Loucy (cell line): ENCODE results near the gene PLD5.

Source experiments
- H2AFZ ChIP-seq: fragments of 200-600 bp; sonication (generic); 2 replicates; pipeline ENCODE4 v1.6.0; 2016; ENCODE audit warnings: antibody characterized with exemption, mild to moderate bottlenecking, low read length, moderate library complexity
- H3F3A ChIP-seq: fragments of 200-600 bp; 2 replicates; pipeline ENCODE4 v1.6.0; 2016; ENCODE audit warnings: antibody characterized with exemption, low read depth, mild to moderate bottlenecking
- H3K27me3 ChIP-seq: fragments of 200-600 bp; sonication (generic); 2 replicates; pipeline ENCODE4 v1.6.1; 2014; ENCODE audit warnings: low read length, mild to moderate bottlenecking; ENCODE audit not compliant: insufficient read depth, poor library complexity, severe bottlenecking
- H3K36me3 ChIP-seq: fragments of 200-600 bp; sonication (generic); 2 replicates; pipeline ENCODE4 v1.6.1; 2016; ENCODE audit warnings: low read length; ENCODE audit not compliant: insufficient read depth
- H3K4me1 ChIP-seq: fragments of 200-600 bp; sonication (generic); 2 replicates; pipeline ENCODE4 v1.5.1; 2014; ENCODE audit warnings: low read length, mild to moderate bottlenecking; ENCODE audit not compliant: insufficient read depth, poor library complexity, severe bottlenecking
- H3K4me2 ChIP-seq: fragments of 200-600 bp; sonication (generic); 2 replicates; pipeline ENCODE4 v1.6.0; 2014; ENCODE audit warnings: antibody characterized with exemption, low read length, low read depth, mild to moderate bottlenecking; ENCODE audit not compliant: poor library complexity, severe bottlenecking
- H3K4me3 ChIP-seq: fragments of 200-600 bp; sonication (generic); 2 replicates; pipeline ENCODE4 v1.5.1; 2014; ENCODE audit warnings: low read length, mild to moderate bottlenecking, mixed read lengths; ENCODE audit not compliant: poor library complexity, severe bottlenecking
- H3K79me2 ChIP-seq: fragments of 200-600 bp; sonication (generic); 2 replicates; pipeline ENCODE4 v1.6.1; 2014; ENCODE audit warnings: low read length; ENCODE audit not compliant: insufficient read depth
- H3K9ac ChIP-seq: fragments of 200-600 bp; sonication (generic); 2 replicates; pipeline ENCODE4 v1.6.0; 2014; ENCODE audit warnings: mild to moderate bottlenecking, low read depth, low read length, moderate library complexity; ENCODE audit not compliant: poor library complexity, severe bottlenecking
- H3K9me2 ChIP-seq: fragments of 200-600 bp; sonication (generic); replicated peaks from 2 replicates; pipeline ENCODE4 v1.6.1; 2016; ENCODE audit warnings: low read depth, low read length, mixed read lengths
- H3K9me3 ChIP-seq: fragments of 200-600 bp; sonication (generic); 2 replicates; pipeline ENCODE4 v1.6.1; 2014; ENCODE audit warnings: mild to moderate bottlenecking, antibody characterized with exemption, low read length, low read depth; ENCODE audit not compliant: insufficient read depth
- H4K20me1 ChIP-seq: fragments of 200-600 bp; sonication (generic); 2 replicates; pipeline ENCODE4 v1.6.0; 2014; ENCODE audit warnings: antibody characterized with exemption, low read length, mild to moderate bottlenecking; ENCODE audit not compliant: insufficient read depth, poor library complexity, severe bottlenecking
- CTCF ChIP-seq: fragments of 200-600 bp; sonication (generic); conservative IDR thresholded peaks from 2 replicates; pipeline ENCODE4 v1.5.1; 2014; ENCODE audit warnings: mild to moderate bottlenecking, antibody characterized with exemption, low read length
- EZH2phosphoT487 ChIP-seq: fragments of 200-600 bp; IDR thresholded peaks from 2 replicates; pipeline ENCODE4 v1.6.1; 2018; ENCODE audit warnings: antibody characterized with exemption, mild to moderate bottlenecking, moderate library complexity, borderline replicate concordance

PLD5 gene

DNA sequence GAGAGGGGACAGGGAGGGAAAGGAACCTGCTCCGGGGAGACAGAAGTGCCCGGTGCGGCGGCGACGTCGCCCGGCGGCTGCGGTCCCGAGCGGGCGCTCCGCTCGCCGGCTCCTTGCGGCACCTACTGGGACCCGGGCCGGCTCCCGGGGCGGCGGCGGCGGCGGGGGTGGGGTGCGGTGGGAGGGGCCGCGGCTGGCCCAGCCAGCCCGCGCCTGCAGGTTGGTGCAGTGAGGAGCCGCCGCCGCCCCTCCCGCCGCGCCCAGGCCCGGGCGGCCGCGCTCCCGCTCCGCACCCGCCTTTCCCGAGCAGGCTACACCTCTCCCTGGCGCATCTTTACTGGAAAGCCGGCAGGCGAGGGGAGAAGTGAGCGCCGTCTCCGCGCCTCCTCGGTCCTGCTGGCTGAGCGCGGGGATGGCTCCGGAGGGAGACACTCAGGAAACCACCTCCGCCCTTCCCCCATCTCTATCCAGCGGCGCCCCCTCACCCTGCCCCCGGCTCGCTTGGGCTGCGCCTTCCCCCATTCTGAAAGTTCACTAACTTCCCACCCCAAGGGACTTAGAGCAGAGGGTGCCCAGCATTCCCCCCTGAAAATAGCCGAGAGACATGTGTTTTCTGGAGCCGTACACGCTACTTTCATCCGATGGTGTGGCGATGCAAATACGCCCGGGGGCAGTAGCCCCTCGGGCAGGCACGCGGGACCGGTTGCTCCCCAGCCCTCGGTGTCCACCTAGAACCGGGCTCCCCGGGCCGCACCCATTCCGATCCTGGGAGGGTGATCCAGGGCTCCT is at the start of gene PLD5:
PLD5 (minus strand) TSS at position 127 of the 789 bp plus-strand sequence.
- H3K4me3 ChIP-seq = no peak within 1 kb of the TSS
- no peak within 1 kb of the TSS for H3K4me2 ChIP-seq
- H3K36me3 ChIP-seq = no peaks in the 10 kb centered on the region
- H2AFZ ChIP-seq = no peak within 1 kb of the TSS
- TF ChIP-seq EZH2phosphoT487 (no peak), CTCF (no peak)
- no peaks in the 10 kb centered on the region for H3K27me3 ChIP-seq
- no peaks in the 10 kb centered on the region for H4K20me1 ChIP-seq
- H3K79me2 ChIP-seq = no peaks in the 10 kb centered on the region
- H3K9me2 ChIP-seq = no peaks in the 10 kb centered on the region
- no peaks in the 10 kb centered on the region for H3K4me1 ChIP-seq
- H3K9me3 ChIP-seq = no peaks in the 10 kb centered on the region
- H3K9ac ChIP-seq = no peak within 1 kb of the TSS
- H3F3A ChIP-seq = no peaks in the 10 kb centered on the region

- TF ChIP-seq CTCF = no peak
- TF ChIP-seq EZH2phosphoT487 = no peak
- no peaks in the 10 kb centered on the region for H3K27me3 ChIP-seq
- H2AFZ ChIP-seq = no peak overlapping the region
- no peak overlapping the region for H3K9ac ChIP-seq
- H3K9me3 ChIP-seq = no peaks in the 10 kb centered on the region; the same call in 1 of the 2 replicates
- H3F3A ChIP-seq = no peaks in the 10 kb centered on the region
- H3K79me2 ChIP-seq = no peaks in the 10 kb centered on the region
- no peaks in the 10 kb centered on the region for H3K4me1 ChIP-seq
- H3K36me3 ChIP-seq = no peaks in the 10 kb centered on the region
- no peaks in the 10 kb centered on the region for H4K20me1 ChIP-seq
- H3K4me2 ChIP-seq = no peak overlapping the region
- H3K4me3 ChIP-seq = no peak overlapping the region
- H3K9me2 ChIP-seq = no peaks in the 10 kb centered on the region
These were observed 45.4 kb upstream of the PLD5 start for GRCh38 chr1:242569867-242570266.

DNA sequence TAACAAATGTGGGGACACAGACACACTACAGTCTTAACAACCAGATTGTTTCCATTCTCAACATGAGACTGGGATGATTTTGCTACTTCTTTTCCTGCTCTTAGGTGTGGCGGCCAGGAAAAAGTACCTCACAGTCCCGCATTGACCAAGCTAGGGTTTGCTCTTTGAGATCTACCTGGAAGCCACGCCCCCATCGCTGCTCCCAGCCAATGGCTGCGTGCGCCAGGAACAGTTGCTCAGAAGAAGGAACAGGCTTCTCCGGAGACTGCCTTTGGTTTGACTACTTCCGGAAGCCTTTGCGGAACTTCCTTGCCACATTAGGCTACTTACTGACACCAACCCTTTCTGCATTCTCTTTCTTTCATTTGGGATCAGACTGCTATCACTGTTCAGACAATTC is 44.2 kb upstream of the PLD5 start:
- no peaks in the 10 kb centered on the region for H3K4me1 ChIP-seq
- no peak overlapping the region for H3K4me2 ChIP-seq

More for the DNA sequence above, 44.2 kb upstream of the PLD5 start:
- H3K9ac ChIP-seq = no peak overlapping the region
- TF ChIP-seq CTCF (no peak), EZH2phosphoT487 (no peak)
- H2AFZ ChIP-seq = no peak overlapping the region
- H4K20me1 ChIP-seq = no peaks in the 10 kb centered on the region
- H3K9me2 ChIP-seq = 0 out of 2 replicates have a peak, but pooled peaks cover 3% of the 10 kb centered on the region
- H3K79me2 ChIP-seq = no peaks in the 10 kb centered on the region
- H3K27me3 ChIP-seq = no peaks in the 10 kb centered on the region
- no peaks in the 10 kb centered on the region; the same call in 1 of the 2 replicates for H3K9me3 ChIP-seq
- no peaks in the 10 kb centered on the region for H3K36me3 ChIP-seq
- no peak overlapping the region for H3K4me3 ChIP-seq
- H3F3A ChIP-seq = no peaks in the 10 kb centered on the region
